ENCODE measurements around the gene OR2J3. TPM values are rescaled to one million over a fixed set of nuclear protein-coding genes. Genes with fewer than 3 reads are reported as not detected.

Gene OR2J3
- total RNA-seq, 1 experiment from 2014 or later = not detected

GRCh38 chr6:29131691-29132090, 23.8 kb downstream of the OR2J3 start:
- DNase-seq (ENCODE audit: low read depth, low spot score) (no peak), ATAC-seq (no peak)
- BruUV-seq (replicated peaks) = no TSS peak
- Histone ChIP-seq H3K9me3 (ENCODE audit: control insufficient read depth in 1 of 2, insufficient read depth in 1 of 2, low read depth in 1 of 2, low read length in 2 of 2) (no peaks in the 10 kb centered on the region), H3K4me3 (replicated peaks in 1 of 2; ENCODE audit: low read depth in 1 of 2, low read length in 2 of 2) (no peak overlapping the region), H3K4me1 (ENCODE audit: control insufficient read depth in 1 of 2, insufficient read depth in 2 of 2, low read length in 2 of 2) (no peaks in the 10 kb centered on the region), H3K36me3 (ENCODE audit: control insufficient read depth in 1 of 2, insufficient read depth in 2 of 2, low read length in 2 of 2) (no peaks in the 10 kb centered on the region), H3K27ac (ENCODE audit: low read depth, low read length) (no peak overlapping the region), H2AFZ (ENCODE audit: low read depth, low read length, poor library complexity, severe bottlenecking) (no peak overlapping the region), H3K27me3 (ENCODE audit: insufficient read depth, low read length) (peaks cover 4% of the 10 kb centered on the region; the same call in 1 of the 2 replicates), H3K9ac (ENCODE audit: low read length) (no peak overlapping the region), H3K9me2 (ENCODE audit: insufficient read depth) (peaks cover 3% of the 10 kb centered on the region; the same call in 1 of the 2 replicates), H3K4me2 (ENCODE audit: low read length) (no peak overlapping the region), H3K79me2 (ENCODE audit: insufficient read depth, low read length) (no peaks in the 10 kb centered on the region), H4K20me1 (ENCODE audit: insufficient read depth) (no peaks in the 10 kb centered on the region)
- RAD21 ChIA-PET (ENCODE audit: low non-redundant PET in 1 of 2, low total read pairs in 2 of 2, uncharacterized antibody in 2 of 2, unreplicated experiment in 2 of 2) = no interaction called here
- CTCF ChIA-PET = no interaction called here
- TF ChIP-seq POLR2A (IDR thresholded peaks at IDR 0.05; ENCODE audit: borderline replicate concordance, extremely low read depth, insufficient read depth, insufficient read length) (no peak), EZH2phosphoT487 (IDR thresholded peaks at IDR 0.05; ENCODE audit: borderline replicate concordance) (no peak), CEBPB (IDR thresholded peaks at IDR 0.05; ENCODE audit: low read depth) (no peak), ZNF274 (IDR thresholded peaks at IDR 0.05; ENCODE audit: low read depth, low read length) (no peak), ZFX (IDR thresholded peaks at IDR 0.05) (no peak), EGR1 (IDR thresholded peaks at IDR 0.05; ENCODE audit: low read depth) (no peak), RAD21 (IDR thresholded peaks at IDR 0.05; ENCODE audit: low read depth) (no peak), SRF (IDR thresholded peaks at IDR 0.05; ENCODE audit: low read depth) (no peak), SIN3A (IDR thresholded peaks at IDR 0.05; ENCODE audit: low read depth) (no peak), EZH2 (IDR thresholded peaks at IDR 0.05) (no peak), JUND (IDR thresholded peaks at IDR 0.05) (no peak), TCF7L2 (IDR thresholded peaks at IDR 0.05; ENCODE audit: borderline replicate concordance, extremely low read depth, insufficient read depth, insufficient read length) (no peak)
- TF ChIP-seq, protein P1, sequence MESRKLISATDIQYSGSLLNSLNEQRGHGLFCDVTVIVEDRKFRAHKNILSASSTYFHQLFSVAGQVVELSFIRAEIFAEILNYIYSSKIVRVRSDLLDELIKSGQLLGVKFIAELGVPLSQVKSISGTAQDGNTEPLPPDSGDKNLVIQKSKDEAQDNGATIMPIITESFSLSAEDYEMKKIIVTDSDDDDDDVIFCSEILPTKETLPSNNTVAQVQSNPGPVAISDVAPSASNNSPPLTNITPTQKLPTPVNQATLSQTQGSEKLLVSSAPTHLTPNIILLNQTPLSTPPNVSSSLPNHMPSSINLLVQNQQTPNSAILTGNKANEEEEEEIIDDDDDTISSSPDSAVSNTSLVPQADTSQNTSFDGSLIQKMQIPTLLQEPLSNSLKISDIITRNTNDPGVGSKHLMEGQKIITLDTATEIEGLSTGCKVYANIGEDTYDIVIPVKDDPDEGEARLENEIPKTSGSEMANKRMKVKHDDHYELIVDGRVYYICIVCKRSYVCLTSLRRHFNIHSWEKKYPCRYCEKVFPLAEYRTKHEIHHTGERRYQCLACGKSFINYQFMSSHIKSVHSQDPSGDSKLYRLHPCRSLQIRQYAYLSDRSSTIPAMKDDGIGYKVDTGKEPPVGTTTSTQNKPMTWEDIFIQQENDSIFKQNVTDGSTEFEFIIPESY (IDR thresholded peaks at IDR 0.05; ENCODE audit: extremely low read depth, insufficient replicate concordance, low read length) = no peak
- TF ChIP-seq, protein P2, sequence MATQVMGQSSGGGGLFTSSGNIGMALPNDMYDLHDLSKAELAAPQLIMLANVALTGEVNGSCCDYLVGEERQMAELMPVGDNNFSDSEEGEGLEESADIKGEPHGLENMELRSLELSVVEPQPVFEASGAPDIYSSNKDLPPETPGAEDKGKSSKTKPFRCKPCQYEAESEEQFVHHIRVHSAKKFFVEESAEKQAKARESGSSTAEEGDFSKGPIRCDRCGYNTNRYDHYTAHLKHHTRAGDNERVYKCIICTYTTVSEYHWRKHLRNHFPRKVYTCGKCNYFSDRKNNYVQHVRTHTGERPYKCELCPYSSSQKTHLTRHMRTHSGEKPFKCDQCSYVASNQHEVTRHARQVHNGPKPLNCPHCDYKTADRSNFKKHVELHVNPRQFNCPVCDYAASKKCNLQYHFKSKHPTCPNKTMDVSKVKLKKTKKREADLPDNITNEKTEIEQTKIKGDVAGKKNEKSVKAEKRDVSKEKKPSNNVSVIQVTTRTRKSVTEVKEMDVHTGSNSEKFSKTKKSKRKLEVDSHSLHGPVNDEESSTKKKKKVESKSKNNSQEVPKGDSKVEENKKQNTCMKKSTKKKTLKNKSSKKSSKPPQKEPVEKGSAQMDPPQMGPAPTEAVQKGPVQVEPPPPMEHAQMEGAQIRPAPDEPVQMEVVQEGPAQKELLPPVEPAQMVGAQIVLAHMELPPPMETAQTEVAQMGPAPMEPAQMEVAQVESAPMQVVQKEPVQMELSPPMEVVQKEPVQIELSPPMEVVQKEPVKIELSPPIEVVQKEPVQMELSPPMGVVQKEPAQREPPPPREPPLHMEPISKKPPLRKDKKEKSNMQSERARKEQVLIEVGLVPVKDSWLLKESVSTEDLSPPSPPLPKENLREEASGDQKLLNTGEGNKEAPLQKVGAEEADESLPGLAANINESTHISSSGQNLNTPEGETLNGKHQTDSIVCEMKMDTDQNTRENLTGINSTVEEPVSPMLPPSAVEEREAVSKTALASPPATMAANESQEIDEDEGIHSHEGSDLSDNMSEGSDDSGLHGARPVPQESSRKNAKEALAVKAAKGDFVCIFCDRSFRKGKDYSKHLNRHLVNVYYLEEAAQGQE (IDR thresholded peaks at IDR 0.05; ENCODE audit: low read depth) = no peak
- TF ChIP-seq, protein P3, sequence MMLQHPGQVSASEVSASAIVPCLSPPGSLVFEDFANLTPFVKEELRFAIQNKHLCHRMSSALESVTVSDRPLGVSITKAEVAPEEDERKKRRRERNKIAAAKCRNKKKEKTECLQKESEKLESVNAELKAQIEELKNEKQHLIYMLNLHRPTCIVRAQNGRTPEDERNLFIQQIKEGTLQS (IDR thresholded peaks at IDR 0.05) = no peak
- POLR2A ChIA-PET = no interaction called here
- intact Hi-C loops (cut with micrococcal nuclease) = no loop called here

All from HCT116 (cell line).